ENCODE measurements around the gene MMS22L.

GRCh38 chr6:97282726-97283617 is at the start of gene MMS22L:
- TF ChIP-seq POLR2A (IDR thresholded peaks at IDR 0.05) (no peak), CTCF (IDR thresholded peaks at IDR 0.05) (no peak)

Data from Peyer's patch (tissue), 4 donors.